CD4-positive, alpha-beta T cell treated with Interleukin-1 beta for 1 hour (primary cell): ENCODE measurements around the gene LRRC57.

ENCODE experiments used
- DNase-seq, 2 donors: peaks; one replicate each; pipeline ENCODE4 v3.0.0-alpha.2; 2020 to 2022

LRRC57 gene

GRCh38 chr15:42549741-42550392 lies 1.3 kb upstream of the LRRC57 start:
- no peak for DNase-seq

GRCh38 chr15:42549032-42549491 lies 469 bp upstream of the LRRC57 start:
- no peak for DNase-seq

GRCh38 chr15:42547918-42548248 lies 710 bp downstream of the LRRC57 start:
- DNase-seq, result no peak

GRCh38 chr15:42544853-42545629 lies 3.6 kb downstream of the LRRC57 start:
- DNase-seq, result no peak

DNA sequence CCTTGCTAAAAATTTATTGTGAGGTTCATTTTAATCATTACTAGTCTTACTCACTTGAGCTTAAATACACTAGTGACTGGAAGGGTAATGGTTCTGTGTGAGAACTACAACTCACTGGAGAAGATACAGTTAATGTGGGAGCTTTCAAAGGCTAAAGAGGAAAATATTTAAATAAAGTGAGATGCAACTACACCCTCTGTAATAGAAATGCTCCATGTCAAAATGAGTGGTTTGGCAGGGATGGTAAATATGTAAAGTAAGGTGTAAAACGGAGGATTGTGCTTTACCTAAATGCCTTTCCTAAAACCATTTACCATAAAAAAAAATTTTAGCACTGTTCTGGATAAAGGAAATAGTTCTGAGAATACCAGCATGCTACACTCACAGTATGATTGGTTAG lies 15.3 kb downstream of the LRRC57 start:
- DNase-seq, result no peak

DNA sequence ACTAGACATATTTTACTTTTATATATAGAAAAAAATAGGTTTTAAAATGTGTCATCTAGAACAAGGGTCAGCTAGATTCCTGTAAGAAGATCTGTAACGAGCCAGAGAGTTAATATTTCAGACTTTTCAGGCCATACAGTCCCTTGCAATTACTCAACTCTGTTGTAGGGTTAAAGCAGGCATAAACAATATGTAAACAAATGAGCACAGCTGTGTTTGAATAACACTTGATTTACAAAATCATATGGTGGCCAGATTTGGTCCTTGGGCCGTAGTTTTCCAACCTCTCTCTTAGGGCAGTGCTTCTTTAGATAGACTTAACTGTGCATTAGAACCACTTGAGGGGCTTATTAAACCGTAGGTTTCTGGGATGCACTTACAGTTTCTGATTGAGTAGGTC lies 19.6 kb downstream of the LRRC57 start:
- no peak for DNase-seq

DNA sequence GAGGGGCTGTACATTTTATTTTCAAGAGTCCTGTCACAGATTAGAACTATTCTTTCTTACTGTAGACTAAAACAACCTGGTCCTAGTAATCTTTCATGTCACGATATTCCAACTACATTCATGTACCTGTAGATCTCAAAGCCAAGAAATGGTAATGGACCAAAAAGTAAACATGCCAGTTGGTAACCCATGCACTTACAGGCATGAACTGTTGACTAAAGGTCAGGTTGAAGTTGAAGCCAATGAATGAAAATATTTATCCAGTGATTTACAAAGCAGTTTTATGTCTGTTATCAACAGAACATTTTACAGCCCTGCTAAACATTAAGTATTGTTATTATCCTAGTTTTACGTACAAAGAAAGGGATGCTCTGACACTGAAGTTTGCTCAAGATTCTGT lies 25.3 kb downstream of the LRRC57 start:
- no peak for DNase-seq

DNA sequence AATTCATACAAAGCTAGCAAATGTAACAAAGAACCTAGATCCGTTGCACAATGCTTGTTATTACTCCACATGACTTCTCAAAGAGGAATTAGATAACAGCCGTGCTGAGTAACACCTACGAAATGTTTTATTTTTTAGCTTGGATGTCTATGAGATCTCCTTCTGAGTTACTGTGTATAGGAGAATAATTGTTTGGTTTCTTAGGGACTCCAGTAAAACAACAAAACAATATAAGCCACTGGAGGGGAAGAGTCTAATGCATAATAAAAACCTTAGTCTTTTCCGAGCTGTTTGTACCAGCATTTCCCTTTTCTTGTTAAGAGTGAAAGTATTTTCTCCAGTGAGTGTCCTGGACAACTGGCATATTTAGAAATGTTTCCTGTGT lies 37.6 kb downstream of the LRRC57 start:
- no peak for DNase-seq

DNA sequence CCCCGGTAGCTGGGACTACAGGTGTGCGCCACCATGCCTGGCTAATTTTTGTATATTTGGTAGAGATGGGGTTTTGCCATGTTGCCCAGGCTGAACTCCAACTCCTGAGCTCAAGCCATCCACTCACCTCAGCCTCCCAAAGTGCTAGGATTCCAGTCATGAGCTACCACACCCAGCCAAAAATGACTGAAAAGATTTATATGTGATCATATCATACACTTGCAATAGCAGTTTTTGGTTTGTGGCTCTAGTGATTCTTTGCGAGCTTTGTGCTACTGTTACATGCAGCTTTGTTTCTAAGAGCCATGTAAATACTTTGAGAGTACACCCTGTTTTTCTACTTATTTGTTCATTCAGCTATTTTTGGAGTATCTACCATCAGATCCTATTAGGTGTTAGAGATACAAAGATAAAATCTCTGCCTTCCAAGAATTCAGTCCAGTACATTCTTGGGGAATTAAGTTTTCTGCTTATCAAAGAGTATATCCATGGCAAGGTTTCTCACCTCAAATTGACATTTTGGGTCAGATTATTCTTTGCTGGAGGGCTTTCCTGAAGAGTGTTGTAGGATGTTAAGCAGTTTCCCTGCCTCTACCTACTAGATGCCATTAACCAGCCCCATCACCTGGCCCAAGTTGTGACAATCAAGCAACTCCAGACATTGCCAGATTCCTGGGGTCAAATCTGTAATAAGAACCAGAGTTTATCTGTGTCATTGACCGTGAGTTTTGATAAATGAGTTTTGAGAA lies 38.2 kb downstream of the LRRC57 start:
- DNase-seq, result no peak

DNA sequence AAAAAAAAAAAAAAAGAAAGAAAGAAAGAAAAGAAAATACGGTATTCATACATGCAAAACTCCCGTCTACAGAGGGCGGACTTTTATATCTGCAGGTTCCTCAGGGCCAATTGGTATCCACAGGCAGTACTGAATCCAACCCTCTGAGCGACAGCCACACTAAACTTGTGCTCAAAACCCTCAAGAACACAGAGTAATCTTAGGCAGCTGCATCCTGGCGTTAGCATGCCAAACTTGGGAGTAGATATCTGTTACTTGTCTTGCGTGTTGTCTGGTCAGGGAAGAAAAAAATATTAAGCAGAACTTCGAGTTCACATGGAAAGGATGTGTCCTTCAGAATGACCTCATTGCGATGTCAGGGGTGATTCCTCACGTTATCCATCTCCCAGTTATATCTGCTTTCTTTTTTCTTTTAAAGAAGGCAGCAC lies 40.3 kb downstream of the LRRC57 start:
- DNase-seq, result no peak

GRCh38 chr15:42507514-42507913 lies 41.1 kb downstream of the LRRC57 start:
- no peak for DNase-seq

DNA sequence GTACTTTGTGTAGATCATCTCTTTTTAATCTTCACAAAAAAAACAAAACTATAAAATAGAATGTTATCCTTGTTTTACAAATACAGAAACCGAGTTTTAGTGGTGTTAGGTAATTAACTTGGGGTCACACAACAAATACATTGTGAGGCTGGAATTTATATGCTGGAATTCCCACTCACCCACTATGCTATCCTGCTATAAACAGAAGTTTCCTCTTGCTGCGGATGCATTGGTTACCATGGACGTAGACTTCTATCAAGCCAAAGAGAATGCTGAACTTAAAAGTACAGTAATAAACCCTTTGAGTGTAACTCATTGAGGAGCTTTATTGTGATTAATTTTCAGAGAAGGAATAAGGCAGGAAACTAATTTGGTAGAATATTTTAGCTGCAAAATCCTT lies 44.0 kb downstream of the LRRC57 start:
- no peak for DNase-seq

GRCh38 chr15:42503825-42504224 lies 44.8 kb downstream of the LRRC57 start:
- DNase-seq, result no peak

DNA sequence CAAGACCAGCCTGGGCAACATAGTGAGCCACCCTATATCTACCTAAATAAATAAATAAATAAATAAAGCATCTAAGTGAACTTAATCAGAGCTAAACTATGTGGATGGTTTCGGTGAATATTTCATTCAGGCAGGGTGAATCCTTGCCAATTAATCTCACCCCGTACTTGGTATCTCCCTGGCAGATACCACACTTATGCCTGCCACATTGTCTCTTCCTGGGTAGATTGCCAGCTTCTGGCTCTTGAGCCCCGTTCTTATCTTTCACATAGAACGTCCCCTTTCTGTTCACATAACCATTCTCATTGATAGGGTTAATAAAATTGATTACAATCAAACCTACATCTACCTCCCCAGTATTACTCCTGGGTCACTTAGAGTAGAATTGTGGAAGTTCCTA lies 46.1 kb downstream of the LRRC57 start:
- DNase-seq, result no peak

- no peak for DNase-seq
Measured at GRCh38 chr15:42499858-42500609, 48.6 kb downstream of the LRRC57 start.

GRCh38 chr15:42498212-42499068 lies 50.2 kb downstream of the LRRC57 start:
- no peak for DNase-seq

- DNase-seq, result peak; percentile 85 to 87
Measured at GRCh38 chr15:42495361-42496212, 53.0 kb downstream of the LRRC57 start, which contains the start of gene SNAP23. Gene SNAP23 (plus strand): TSS chr15:42495634. CDS start chr15:42511847, 16,213 bp downstream.

DNA sequence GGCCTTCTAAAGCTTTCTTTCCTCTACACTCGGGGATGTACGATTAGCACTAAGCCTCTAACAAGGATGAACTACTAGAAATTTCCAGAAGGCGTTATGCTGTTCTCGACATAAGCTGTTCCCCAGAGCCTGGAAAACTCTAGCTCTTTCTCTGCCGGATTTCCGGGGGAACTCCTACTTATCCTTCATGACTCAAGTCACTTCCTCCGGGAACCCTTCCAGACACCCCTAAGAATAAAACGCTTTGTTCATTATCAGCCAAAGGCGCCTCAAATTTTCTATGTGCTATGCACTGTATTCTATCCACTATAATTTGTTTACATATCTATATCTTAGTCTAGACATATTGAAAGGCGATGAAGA lies 53.6 kb downstream of the LRRC57 start:
- peak in 1 of 2 donors; percentile 38 for DNase-seq

GRCh38 chr15:42493679-42494078 lies 54.9 kb downstream of the LRRC57 start:
- no peak for DNase-seq

DNA sequence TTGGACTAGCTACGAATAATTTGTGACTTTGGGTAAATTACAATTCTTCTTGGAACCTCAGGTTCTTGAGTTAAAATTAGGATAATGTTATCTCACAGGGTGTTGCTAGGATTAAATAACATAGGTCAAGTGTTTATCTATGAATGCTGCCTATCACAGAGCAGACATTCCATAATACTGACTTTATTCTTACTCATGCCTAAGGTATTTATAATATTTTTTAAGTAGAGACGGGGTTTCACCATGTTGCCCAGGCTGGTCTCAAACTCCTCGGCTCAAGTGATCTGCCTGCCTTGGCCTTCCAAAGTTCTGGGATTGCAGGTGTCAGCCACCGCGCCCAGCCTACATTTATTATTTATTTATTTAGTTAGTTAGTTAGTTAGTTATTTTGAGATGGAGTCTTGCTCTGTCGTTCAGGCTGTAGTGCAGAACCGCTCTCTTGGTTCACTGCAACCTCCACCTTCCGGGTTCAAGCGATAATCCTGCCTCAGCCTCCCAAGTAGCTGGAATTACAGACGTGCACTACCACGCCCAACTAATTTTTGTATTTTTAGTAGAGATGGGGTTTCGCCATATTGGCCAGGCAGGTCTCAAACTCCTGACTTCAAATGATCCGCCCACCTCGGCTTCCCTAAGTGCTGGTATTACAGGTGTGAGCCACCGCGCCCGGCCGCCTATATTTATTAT lies 56.9 kb downstream of the LRRC57 start:
- no peak for DNase-seq
